Osteocyte (in vitro differentiated cells): Measurements from ENCODE around the gene BLACAT1. TPM values are rescaled to one million over a fixed set of nuclear protein-coding genes. Genes with fewer than 3 reads are reported as not detected.

Experiments used
- DNase-seq: peaks from one replicate; pipeline ENCODE4 v3.0.0; 2021; ENCODE audit warnings: mixed read lengths; ENCODE audit not compliant: unreplicated experiment; ENCODE audit errors: extremely low spot score
- H3K27ac Mint-ChIP-seq: one replicate; pipeline ENCODE4 v1.8.0; 2021; ENCODE audit warnings: mild to moderate bottlenecking, mixed read lengths; ENCODE audit not compliant: unreplicated experiment
- H3K27me3 Mint-ChIP-seq: one replicate; pipeline ENCODE4 v1.8.0; 2021; ENCODE audit warnings: mixed read lengths; ENCODE audit not compliant: unreplicated experiment
- H3K36me3 Mint-ChIP-seq: one replicate; pipeline ENCODE4 v1.8.0; 2021; ENCODE audit warnings: mixed read lengths; ENCODE audit not compliant: unreplicated experiment
- H3K4me1 Mint-ChIP-seq: one replicate; pipeline ENCODE4 v1.8.0; 2021; ENCODE audit warnings: mixed read lengths; ENCODE audit not compliant: unreplicated experiment
- H3K4me3 Mint-ChIP-seq: one replicate; pipeline ENCODE4 v1.8.0; 2021; ENCODE audit warnings: mild to moderate bottlenecking, moderate library complexity, mixed read lengths; ENCODE audit not compliant: unreplicated experiment
- H3K9me3 Mint-ChIP-seq: one replicate; pipeline ENCODE4 v1.8.0; 2021; ENCODE audit warnings: mixed read lengths; ENCODE audit not compliant: unreplicated experiment
- CTCF ChIP-seq: fragments of 200-600 bp; sonication (generic); IDR thresholded peaks from 2 replicates; pipeline ENCODE4 v1.5.0; 2021; ENCODE audit warnings: antibody characterized with exemption, mild to moderate bottlenecking, moderate library complexity
- total RNA-seq: library from RNA; stranded (reverse); gene quantifications from 2 replicates; pipeline ENCODE4 v1.2.1, GENCODE V29; 2021

BLACAT1 gene
- total RNA-seq, 1 donor from 2014 or later, result not detected

GRCh38 chr1:205496661-205497060 lies 40.8 kb upstream of the BLACAT1 start:
- DNase-seq, result no peak
- peaks cover 18% of the 10 kb centered on the region for H3K4me1 Mint-ChIP-seq
- no peak overlapping the region for H3K27ac Mint-ChIP-seq
- H3K36me3 Mint-ChIP-seq, result no peaks in the 10 kb centered on the region
- no peak for TF ChIP-seq CTCF
- H3K4me3 Mint-ChIP-seq, result no peak overlapping the region
- no peaks in the 10 kb centered on the region for H3K9me3 Mint-ChIP-seq
- H3K27me3 Mint-ChIP-seq, result peaks cover 27% of the 10 kb centered on the region

GRCh38 chr1:205495237-205495823 lies 39.5 kb upstream of the BLACAT1 start:
- no peak for TF ChIP-seq CTCF
- no peak overlapping the region for H3K4me3 Mint-ChIP-seq
- no peak overlapping the region for H3K27ac Mint-ChIP-seq

GRCh38 chr1:205494115-205494514 lies 38.3 kb upstream of the BLACAT1 start:
- Mint-ChIP-seq H3K27ac (no peak overlapping the region), H3K4me3 (no peak overlapping the region), H3K9me3 (no peaks in the 10 kb centered on the region)

More at GRCh38 chr1:205495237-205495823, 39.5 kb upstream of the BLACAT1 start:
- DNase-seq, result no peak
- Mint-ChIP-seq H3K4me1 (peaks cover 18% of the 10 kb centered on the region), H3K9me3 (no peaks in the 10 kb centered on the region), H3K36me3 (no peaks in the 10 kb centered on the region), H3K27me3 (peaks cover 30% of the 10 kb centered on the region)

GRCh38 chr1:205493241-205494085 lies 37.6 kb upstream of the BLACAT1 start:
- H3K36me3 Mint-ChIP-seq, result no peaks in the 10 kb centered on the region
- peaks cover 45% of the 10 kb centered on the region for H3K27me3 Mint-ChIP-seq
- no peak for TF ChIP-seq CTCF
- DNase-seq, result no peak
- no peak overlapping the region for H3K4me3 Mint-ChIP-seq
- H3K4me1 Mint-ChIP-seq, result peaks cover 18% of the 10 kb centered on the region
- peak overlapping the region; percentile 36 for H3K27ac Mint-ChIP-seq
- H3K9me3 Mint-ChIP-seq, result no peaks in the 10 kb centered on the region

More at GRCh38 chr1:205494115-205494514, 38.3 kb upstream of the BLACAT1 start:
- DNase-seq, result no peak
- H3K4me1 Mint-ChIP-seq, result peaks cover 18% of the 10 kb centered on the region
- H3K27me3 Mint-ChIP-seq, result peaks cover 43% of the 10 kb centered on the region
- H3K36me3 Mint-ChIP-seq, result no peaks in the 10 kb centered on the region
- TF ChIP-seq CTCF, result no peak

GRCh38 chr1:205492774-205493173 lies 36.9 kb upstream of the BLACAT1 start:
- no peak for TF ChIP-seq CTCF
- Mint-ChIP-seq H3K4me1 (peaks cover 18% of the 10 kb centered on the region), H3K4me3 (no peak overlapping the region), H3K27me3 (peaks cover 47% of the 10 kb centered on the region), H3K27ac (no peak overlapping the region), H3K36me3 (no peaks in the 10 kb centered on the region), H3K9me3 (no peaks in the 10 kb centered on the region)
- DNase-seq, result no peak
